Lower leg skin (tissue), 4 donors: ENCODE results near the gene APOL4. TPM values are rescaled to one million over a fixed set of nuclear protein-coding genes. Genes with fewer than 3 reads are reported as not detected.
"Not testable (repeated sequence)": the region's sequence is repeated elsewhere in the genome, so short reads cannot be mapped to it uniquely, and the experiment has no call there.

Source experiments
- DNase-seq, 2 donors: peaks; one replicate each; pipeline ENCODE4 v3.0.0-alpha.2; 2019; ENCODE audit warnings: low spot score in 2 of 2
- H3K4me3 ChIP-seq: fragments of 200-600 bp; sonication (generic); 2 replicates; pipeline ENCODE4 v1.5.1; 2017; ENCODE audit warnings: mild to moderate bottlenecking, low read depth; ENCODE audit not compliant: poor library complexity, severe bottlenecking
- CTCF ChIP-seq, 3 donors: fragments of 450-650 bp; IDR thresholded peaks; one replicate each; pipeline ENCODE4 v1.5.1; 2016; ENCODE audit warnings: antibody characterized with exemption in 3 of 3, mild to moderate bottlenecking in 3 of 3, moderate library complexity in 2 of 3
- POLR2A ChIP-seq, 2 donors: fragments of 450-650 bp; IDR thresholded peaks; one replicate each; pipeline ENCODE4 v1.6.1; 2016 to 2017; ENCODE audit warnings: antibody characterized with exemption in 2 of 2, mild to moderate bottlenecking in 1 of 2, moderate library complexity in 1 of 2
- WGBS, 2 donors: methylation state at CpG; one replicate each; pipeline ENCODE4 v1.1.5; 2018; 5-methylcytosine and 5-hydroxymethylcytosine counted together
- intact Hi-C: fragments of 100-400 bp; cut with DNase I; formaldehyde crosslinking; loops from one replicate; pipeline ENCODE4 v1.15.0; 2023; ENCODE audit warnings: low total_unique reads
- total RNA-seq, 4 donors: library from RNA; depleted of rRNA; stranded (reverse); fragments of >200 nt; gene quantifications; one replicate each; pipeline ENCODE4 v1.1.0, GENCODE V29; 2016

APOL4 gene
- 1 to 10 TPM; 3.3 to 5.4 (median 4.1) TPM for total RNA-seq

- 42 to 47% methylated on average over 8 to 13 of the region's 13 CpGs for WGBS, 2 donors
- DNase-seq = peak; percentile 55 to 94
- intact Hi-C loops = no loop called here
- no peak for TF ChIP-seq POLR2A (IDR thresholded peaks at IDR 0.05)
- TF ChIP-seq CTCF (IDR thresholded peaks at IDR 0.05) = no peak
- H3K4me3 ChIP-seq = no peak within 1 kb of the TSS
Observed at GRCh38 chr22:36201630-36202319, at the start of gene APOL4. TSS of gene APOL4 (minus strand) at chr22:36201809. CDS start at chr22:36201734, 75 bp downstream.

- DNase-seq, intact Hi-C loops, H3K4me3 ChIP-seq: not testable (repeated sequence)
- 90% methylated on average over 24 of the region's 24 CpGs for WGBS, 2 donors
Observed at GRCh38 chr22:36250292-36250960, 48.8 kb upstream of the APOL4 start.

- intact Hi-C loops = no loop called here
- 93 to 97% methylated on average over 2 of the region's 2 CpGs for WGBS, 2 donors
- TF ChIP-seq POLR2A (IDR thresholded peaks at IDR 0.05) = no peak
- TF ChIP-seq CTCF (IDR thresholded peaks at IDR 0.05) = no peak
- no peak for DNase-seq
- H3K4me3 ChIP-seq = no peak overlapping the region
Observed at GRCh38 chr22:36249160-36249559, 47.6 kb upstream of the APOL4 start.

GRCh38 chr22:36247955-36248354 is 46.3 kb upstream of the APOL4 start:
- no peak overlapping the region for H3K4me3 ChIP-seq
- DNase-seq = no peak
- intact Hi-C loops = no loop called here
- TF ChIP-seq POLR2A (IDR thresholded peaks at IDR 0.05) (no peak), CTCF (IDR thresholded peaks at IDR 0.05) (no peak)
- whole genome bisulfite sequencing, 2 donors = 58 to 69% methylated on average over 5 of the region's 5 CpGs

- TF ChIP-seq CTCF (IDR thresholded peaks at IDR 0.05) = no peak
- no peak for TF ChIP-seq POLR2A (IDR thresholded peaks at IDR 0.05)
- no peak for DNase-seq
- H3K4me3 ChIP-seq = no peak overlapping the region
- WGBS, 2 donors = 81 to 83% methylated on average over 3 of the region's 3 CpGs
- intact Hi-C loops = no loop called here
Observed at GRCh38 chr22:36246718-36247117, 45.1 kb upstream of the APOL4 start.

- 72 to 83% methylated on average over 4 of the region's 4 CpGs for WGBS, 2 donors
- intact Hi-C loops = no loop called here
Observed at GRCh38 chr22:36245805-36246356, 44.3 kb upstream of the APOL4 start.

More at GRCh38 chr22:36245805-36246356, 44.3 kb upstream of the APOL4 start:
- TF ChIP-seq CTCF (IDR thresholded peaks at IDR 0.05) (no peak), POLR2A (IDR thresholded peaks at IDR 0.05) (no peak)
- DNase-seq = peak in 1 of 2 donors; percentile 40
- no peak overlapping the region for H3K4me3 ChIP-seq
